LNCAP (cell line): ENCODE results near the gene TRPV4.

Source experiments
- CTCF ChIP-seq: fragments of 450-650 bp; IDR thresholded peaks from 2 replicates; pipeline ENCODE4 v1.5.1; 2017; ENCODE audit warnings: mild to moderate bottlenecking

TRPV4 gene

GRCh38 chr12:109804820-109805761 lies 28.1 kb downstream of the TRPV4 start:
- TF ChIP-seq CTCF: peak; percentile 94

- TF ChIP-seq CTCF: no peak
Observed at GRCh38 chr12:109803678-109804077, 29.5 kb downstream of the TRPV4 start.

- no peak for TF ChIP-seq CTCF
Observed at GRCh38 chr12:109802828-109803227, 30.4 kb downstream of the TRPV4 start.

- no peak for TF ChIP-seq CTCF
Observed at GRCh38 chr12:109800536-109800935, 32.7 kb downstream of the TRPV4 start.

GRCh38 chr12:109798691-109799090 lies 34.5 kb downstream of the TRPV4 start:
- TF ChIP-seq CTCF: no peak

- no peak for TF ChIP-seq CTCF
Observed at GRCh38 chr12:109797905-109798669, 35.1 kb downstream of the TRPV4 start.

- TF ChIP-seq CTCF: no peak
Observed at GRCh38 chr12:109796057-109796456, 37.1 kb downstream of the TRPV4 start.
